ENCODE results near the gene PAQR8.
A peak's percentile ranks its signal among the peaks of the same experiment; 100 is the strongest.
"Not testable (repeated sequence)": the region's sequence is repeated elsewhere in the genome, so short reads cannot be mapped to it uniquely, and the experiment has no call there.

PAQR8 gene

GRCh38 chr6:52384145-52384766 lies 22.3 kb downstream of the PAQR8 start:
- DNase-seq: no peak

GRCh38 chr6:52385074-52385473 lies 23.1 kb downstream of the PAQR8 start:
- no peak for DNase-seq

GRCh38 chr6:52388119-52388518 lies 26.2 kb downstream of the PAQR8 start:
- DNase-seq: not testable (repeated sequence)

- DNase-seq: no peak
Measured at GRCh38 chr6:52388790-52389189, 26.8 kb downstream of the PAQR8 start.

- DNase-seq: no peak
Measured at GRCh38 chr6:52389264-52389625, 27.3 kb downstream of the PAQR8 start.

GRCh38 chr6:52389626-52390360 lies 27.8 kb downstream of the PAQR8 start:
- no peak for DNase-seq

GRCh38 chr6:52390361-52390727 lies 28.4 kb downstream of the PAQR8 start:
- no peak for DNase-seq

GRCh38 chr6:52391599-52391998 lies 29.6 kb downstream of the PAQR8 start:
- DNase-seq: no peak

- DNase-seq: no peak
Measured at GRCh38 chr6:52392944-52393343, 31.0 kb downstream of the PAQR8 start.

GRCh38 chr6:52393780-52394179 lies 31.8 kb downstream of the PAQR8 start:
- DNase-seq: no peak

- no peak for DNase-seq
Measured at GRCh38 chr6:52394251-52394666, 32.3 kb downstream of the PAQR8 start.

- DNase-seq: no peak
Measured at GRCh38 chr6:52395969-52396368, 34.0 kb downstream of the PAQR8 start.

GRCh38 chr6:52399511-52400312 lies 37.8 kb downstream of the PAQR8 start:
- peak; percentile 9 for DNase-seq

- no peak for DNase-seq
Measured at GRCh38 chr6:52400313-52401041, 38.5 kb downstream of the PAQR8 start.

GRCh38 chr6:52403086-52403485 lies 41.1 kb downstream of the PAQR8 start:
- DNase-seq: no peak

- DNase-seq: peak; percentile 56
Measured at GRCh38 chr6:52403627-52404026, 41.7 kb downstream of the PAQR8 start.

- DNase-seq: no peak
Measured at GRCh38 chr6:52405243-52405642, 43.3 kb downstream of the PAQR8 start.

- DNase-seq: peak; percentile 10
Measured at GRCh38 chr6:52407467-52407866, 45.5 kb downstream of the PAQR8 start.

- DNase-seq: no peak
Measured at GRCh38 chr6:52409499-52409898, 47.5 kb downstream of the PAQR8 start.

GRCh38 chr6:52410979-52411378 lies 49.0 kb downstream of the PAQR8 start:
- DNase-seq: no peak

- no peak for DNase-seq
Measured at GRCh38 chr6:52411911-52412310, 50.0 kb downstream of the PAQR8 start.

- no peak for DNase-seq
Measured at GRCh38 chr6:52415333-52415732, 53.4 kb downstream of the PAQR8 start.

GRCh38 chr6:52415917-52416628 lies 54.1 kb downstream of the PAQR8 start:
- DNase-seq: no peak
